ENCODE measurements around the gene MADD.

MADD gene

DNA sequence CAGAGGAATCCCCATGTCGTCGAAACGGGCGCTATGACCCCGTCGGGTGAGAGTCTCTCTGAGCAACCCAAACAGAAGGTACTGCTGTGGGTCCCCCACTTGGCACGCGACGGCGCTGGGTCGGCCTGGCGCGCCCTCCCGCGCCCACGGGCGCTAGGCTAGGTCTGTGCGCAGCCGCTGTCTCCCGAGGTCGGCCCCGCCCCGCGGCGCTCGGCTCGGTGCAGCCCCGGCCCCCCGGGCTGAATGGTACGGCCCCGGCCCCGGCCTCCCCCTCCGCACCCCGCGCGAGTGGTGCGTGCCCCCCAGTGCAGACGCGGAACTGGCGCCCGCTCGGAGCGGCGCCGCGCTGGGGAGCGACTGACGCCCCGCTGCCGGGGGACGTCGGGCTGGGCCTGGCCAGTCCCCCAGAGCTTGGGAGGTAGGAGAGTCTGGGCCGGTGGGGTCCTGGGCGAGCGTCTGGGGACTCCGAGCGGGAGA lies at the start of gene MADD:
Gene MADD, plus strand, starts transcription at position 305 of the 477 bp plus-strand sequence.
- peak; percentile 89 for DNase-seq

- no peak for DNase-seq
Observed at GRCh38 chr11:47220401-47220821, 49.5 kb upstream of the MADD start.

GRCh38 chr11:47222696-47223095 lies 47.2 kb upstream of the MADD start:
- no peak for DNase-seq

DNA sequence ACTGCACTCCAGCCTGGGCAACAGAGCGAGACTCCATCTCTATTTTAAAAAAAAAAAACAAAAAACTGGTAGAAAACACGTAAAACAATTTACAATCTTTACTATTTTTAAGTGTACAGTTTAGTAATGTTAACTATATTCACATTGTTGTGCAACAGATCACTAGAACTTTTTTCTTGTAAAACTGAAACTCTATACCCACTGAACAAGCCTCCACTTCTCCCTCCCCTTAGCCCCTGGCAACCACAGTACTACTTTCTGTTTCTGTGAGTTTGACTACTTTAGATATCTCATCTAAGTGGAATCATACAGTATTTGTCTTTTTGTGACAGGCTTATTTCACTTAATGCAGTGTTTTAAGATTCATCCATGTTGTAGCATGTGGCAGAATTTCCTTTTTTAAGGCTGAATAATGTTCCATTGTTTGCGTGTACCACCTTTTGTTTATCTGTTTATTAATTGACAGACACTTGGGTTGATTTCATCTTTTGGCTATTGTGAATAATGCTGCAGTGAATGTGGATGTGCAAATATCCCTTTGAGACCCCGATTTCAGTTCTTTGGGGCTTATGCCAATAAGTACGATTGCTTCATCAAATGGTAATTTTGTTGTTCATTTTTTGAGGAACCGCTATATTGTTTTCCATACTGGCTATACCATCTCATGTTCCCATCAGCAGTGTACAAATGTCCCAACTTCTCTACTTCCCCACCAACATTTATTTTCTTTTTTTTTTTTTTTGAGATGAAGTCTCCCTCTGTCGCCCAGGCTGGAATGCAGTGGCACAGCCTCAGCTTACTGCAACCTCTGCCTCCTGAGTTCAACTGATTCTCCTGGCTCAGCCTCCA lies 44.2 kb upstream of the MADD start:
- no peak for DNase-seq

GRCh38 chr11:47229161-47229560 lies 40.8 kb upstream of the MADD start:
- no peak for DNase-seq

- no peak for DNase-seq
Observed at GRCh38 chr11:47233051-47233450, 36.9 kb upstream of the MADD start.

DNA sequence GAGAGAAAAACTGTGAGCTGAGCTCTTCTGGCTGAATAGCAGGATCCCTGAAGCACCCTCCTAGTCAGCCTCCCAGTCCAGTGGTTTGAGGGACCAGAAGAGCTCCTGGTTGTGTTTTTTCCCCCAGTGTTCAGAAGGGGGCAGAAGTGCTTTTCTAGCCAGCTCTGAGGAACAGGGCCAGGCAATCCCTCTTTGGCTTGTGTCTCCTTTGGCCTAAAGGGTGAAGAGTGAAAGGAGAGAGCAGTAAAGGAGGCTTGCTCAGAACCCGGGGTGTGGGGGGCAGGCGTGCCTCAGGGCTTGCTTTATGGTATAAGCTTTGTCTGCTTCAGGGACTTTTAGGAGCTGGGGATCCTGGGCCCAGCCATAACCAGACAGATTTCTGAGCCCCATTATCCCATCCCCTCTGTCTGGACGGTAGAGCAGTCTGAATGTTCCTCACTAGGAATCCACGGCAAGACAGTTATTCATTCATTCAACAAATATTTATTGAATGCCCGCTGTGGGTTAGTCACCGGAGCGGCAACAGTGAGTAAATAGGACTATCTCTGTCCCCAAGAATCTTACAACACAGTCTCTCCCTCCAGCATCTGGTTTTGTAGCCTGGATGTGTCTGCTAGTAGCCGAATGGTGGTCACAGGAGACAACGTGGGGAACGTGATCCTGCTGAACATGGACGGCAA lies 35.8 kb upstream of the MADD start:
- DNase-seq: no peak

GRCh38 chr11:47234669-47235100 lies 35.2 kb upstream of the MADD start:
- no peak for DNase-seq

GRCh38 chr11:47235163-47235562 lies 34.8 kb upstream of the MADD start:
- DNase-seq: no peak

- DNase-seq: no peak
Observed at GRCh38 chr11:47236482-47236881, 33.5 kb upstream of the MADD start.

- DNase-seq: no peak
Observed at GRCh38 chr11:47239852-47240251, 30.1 kb upstream of the MADD start.

DNA sequence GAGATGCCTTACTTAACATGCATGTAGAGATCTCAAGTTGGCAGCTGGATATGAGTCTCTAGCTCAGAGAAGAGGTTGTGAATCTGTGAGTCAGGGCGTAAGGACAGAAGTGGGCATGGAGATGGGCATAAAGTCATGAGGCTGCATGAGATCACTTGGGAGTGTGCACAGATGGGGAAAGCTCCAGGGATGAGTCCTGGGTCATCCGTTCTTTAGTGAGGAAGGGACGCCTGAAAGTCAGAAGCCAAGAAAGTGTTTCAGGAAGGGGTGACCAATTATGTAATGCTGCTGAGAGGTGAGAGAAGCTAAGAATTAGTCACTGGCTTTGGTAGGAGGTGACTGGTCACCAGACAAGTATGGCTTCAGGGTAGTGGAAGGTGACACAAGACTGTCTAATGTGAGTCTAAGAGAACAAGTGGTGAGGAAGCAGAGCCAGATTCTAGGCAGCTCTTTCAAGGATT lies 28.1 kb upstream of the MADD start:
- no peak for DNase-seq

DNA sequence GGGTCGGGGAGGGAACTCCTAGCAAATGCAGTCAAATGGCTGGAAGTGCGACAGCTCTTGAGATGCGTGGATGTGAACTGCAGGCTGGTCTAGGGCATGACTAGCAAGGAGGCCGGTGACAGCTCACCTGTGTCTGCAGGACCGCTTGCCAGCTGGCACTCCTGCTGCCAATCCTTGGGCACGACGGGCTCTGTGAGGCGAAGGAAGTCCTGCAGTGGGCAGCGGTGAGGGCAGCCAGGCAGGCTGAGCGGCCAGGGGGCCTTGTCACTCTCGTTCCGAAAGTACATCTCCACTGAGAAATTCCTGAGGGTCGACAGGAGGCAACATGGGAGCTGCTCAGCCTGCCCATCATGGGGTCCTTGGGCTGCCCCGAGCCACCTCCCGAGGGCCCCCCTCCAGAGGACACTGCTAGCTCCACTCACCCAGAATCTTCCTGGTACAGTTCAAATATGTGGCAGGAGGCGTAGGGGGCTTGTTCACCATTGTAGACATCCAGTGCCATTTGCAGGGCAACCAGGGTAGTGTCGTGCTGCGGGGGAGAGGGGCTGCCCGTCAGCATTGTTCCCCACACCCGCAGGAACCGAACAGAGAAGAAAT lies 27.2 kb upstream of the MADD start:
- no peak for DNase-seq

DNA sequence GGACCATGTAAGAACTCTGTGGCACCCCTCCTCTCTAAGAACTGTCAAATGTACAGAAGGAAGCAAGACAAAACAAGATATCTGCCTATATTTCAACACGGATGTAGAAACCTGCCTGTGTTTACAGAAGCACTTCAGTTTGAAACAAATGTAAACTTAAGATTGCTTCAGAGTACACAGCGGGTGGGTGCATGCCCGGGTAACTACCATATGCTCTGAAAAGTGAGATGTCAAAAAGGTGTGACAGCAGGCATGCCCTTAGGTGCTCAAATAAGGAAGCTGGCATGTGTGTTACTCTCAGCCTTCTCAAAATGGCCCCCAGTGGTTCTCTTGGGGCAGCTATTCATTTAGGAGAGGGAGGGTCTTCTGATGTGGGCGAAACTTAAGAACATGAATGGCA lies 26.5 kb upstream of the MADD start:
- no peak for DNase-seq

GRCh38 chr11:47244448-47245350 lies 25.2 kb upstream of the MADD start:
- DNase-seq: no peak

DNA sequence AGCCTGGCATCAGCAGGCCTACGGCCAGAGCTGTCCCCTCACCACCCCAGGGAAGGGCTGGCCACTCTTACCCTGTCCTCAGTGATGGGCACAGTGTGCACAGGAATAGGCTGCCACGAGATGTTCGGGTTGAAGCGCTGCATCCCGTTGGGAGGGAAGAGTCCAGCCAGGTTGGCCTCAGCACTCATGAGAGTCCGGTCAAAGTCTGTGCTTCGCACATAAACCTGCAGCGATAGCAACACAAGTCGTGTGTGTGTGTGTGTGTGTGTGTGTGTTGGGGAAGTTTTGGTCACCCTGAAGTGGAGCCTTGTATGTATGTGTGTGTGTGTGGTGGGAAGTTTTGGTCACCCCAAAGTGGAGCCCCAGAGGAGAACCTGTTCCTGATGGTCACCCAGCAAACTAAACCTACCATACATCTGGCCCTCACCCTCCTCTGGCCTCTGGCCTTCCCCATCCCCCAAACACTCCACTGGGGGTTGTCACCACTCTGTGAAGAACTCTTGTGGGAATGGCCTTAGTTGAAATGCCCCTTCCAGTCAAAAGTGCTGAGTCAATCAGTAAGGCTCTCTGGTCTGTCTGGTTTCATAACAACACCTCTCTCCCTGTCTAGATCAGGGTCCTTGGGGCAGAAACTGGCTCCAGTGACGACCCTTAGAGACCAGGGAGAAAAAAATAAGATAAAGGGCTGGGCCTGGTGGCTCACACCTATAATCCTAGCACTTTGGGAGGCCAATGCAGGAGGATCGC lies 24.1 kb upstream of the MADD start:
- no peak for DNase-seq

DNA sequence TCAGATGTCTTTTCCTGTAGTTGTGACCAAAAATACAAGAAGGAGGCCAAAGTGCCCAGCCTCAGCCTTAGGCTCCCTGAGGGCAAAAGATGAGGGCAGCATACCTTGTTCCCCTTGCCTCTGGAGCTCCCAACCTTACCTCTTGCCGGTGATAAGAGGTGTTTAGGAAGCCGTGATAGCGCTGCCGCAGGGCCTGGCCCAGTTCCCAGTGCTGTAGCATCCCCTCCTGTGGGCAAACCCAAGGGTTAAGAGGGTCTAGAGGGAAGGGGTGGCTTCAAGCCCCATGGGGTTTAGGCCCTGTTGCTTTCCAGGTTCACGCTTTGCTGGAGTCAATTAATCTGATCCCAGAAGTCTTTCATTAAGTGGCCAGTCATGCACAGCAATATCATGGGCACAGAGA lies 22.4 kb upstream of the MADD start:
- DNase-seq: no peak

GRCh38 chr11:47248304-47248663 lies 21.6 kb upstream of the MADD start:
- DNase-seq: no peak

- DNase-seq: peak; percentile 94
Observed at GRCh38 chr11:47248664-47249377, 21.1 kb upstream of the MADD start, which contains the start of gene ACP2. TSS of gene ACP2 (minus strand) at chr11:47248814. CDS start at chr11:47248789, 25 bp downstream.

GRCh38 chr11:47249378-47249715 lies 20.6 kb upstream of the MADD start:
- no peak for DNase-seq

DNA sequence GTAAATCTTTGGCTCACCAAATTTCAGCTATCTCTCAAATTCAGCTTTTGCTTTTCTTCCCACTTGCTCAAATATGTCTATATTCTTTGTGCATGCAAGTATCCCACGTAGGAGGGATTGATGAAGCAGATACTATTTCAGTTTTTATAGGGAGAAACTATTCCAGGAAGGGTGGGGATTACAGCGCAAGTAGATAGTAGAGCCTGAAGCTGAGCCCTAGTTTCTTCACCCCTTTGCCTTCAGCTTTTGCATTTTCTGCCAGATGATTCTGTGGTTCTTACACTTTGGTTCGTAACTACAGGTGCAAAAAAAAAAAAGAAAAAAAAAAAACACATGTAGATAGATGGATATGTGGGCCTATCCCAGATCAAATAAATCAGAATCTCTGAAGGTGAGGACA lies 18.2 kb upstream of the MADD start:
- DNase-seq: no peak

All from NCI-H146 (cell line).